ENCODE results near the gene TRAK1. TPM values are rescaled to one million over a fixed set of nuclear protein-coding genes. Genes with fewer than 3 reads are reported as not detected.

The TRAK1 gene
- total RNA-seq, 1 experiment from 2014 or later, result 10.3 TPM

DNA sequence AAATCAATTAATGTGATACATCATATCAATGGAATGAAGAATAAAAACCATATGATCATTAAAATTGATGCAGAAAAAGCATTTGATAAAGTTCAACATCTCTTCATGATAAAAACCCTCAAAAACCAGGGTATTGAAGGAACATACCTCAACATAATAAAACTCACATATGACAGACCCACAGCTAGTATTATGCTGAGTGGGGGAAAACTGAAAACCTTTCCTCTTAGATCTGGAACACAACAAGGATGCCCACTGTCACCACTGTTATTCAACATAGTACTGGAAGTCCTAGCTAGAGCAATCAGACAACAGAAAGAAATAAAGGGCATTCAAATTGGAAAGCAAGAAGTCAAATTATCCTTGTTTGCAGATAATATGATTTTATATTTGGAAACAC, 144.4 kb downstream of the TRAK1 start:
- no peak for DNase-seq (ENCODE audit: low spot score)

DNA sequence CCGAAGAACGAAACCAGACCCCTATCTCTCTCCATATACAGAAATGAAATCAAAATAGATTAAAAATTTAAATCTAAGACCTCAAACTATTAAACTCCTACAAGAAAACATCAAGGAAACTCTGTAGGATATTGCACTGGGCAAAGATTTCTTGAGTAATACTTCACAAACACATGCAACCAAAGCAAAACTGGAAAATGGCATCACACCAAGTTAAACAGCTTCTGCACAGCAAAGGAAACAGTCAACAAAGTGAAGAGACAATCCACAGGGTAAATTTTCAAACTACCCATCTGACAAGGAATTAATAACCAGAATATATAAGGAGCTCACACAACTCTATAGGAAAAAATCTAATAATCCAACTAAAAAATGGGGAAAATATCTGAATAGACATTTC, 145.5 kb downstream of the TRAK1 start:
- no peak for DNase-seq (ENCODE audit: low spot score)

DNA sequence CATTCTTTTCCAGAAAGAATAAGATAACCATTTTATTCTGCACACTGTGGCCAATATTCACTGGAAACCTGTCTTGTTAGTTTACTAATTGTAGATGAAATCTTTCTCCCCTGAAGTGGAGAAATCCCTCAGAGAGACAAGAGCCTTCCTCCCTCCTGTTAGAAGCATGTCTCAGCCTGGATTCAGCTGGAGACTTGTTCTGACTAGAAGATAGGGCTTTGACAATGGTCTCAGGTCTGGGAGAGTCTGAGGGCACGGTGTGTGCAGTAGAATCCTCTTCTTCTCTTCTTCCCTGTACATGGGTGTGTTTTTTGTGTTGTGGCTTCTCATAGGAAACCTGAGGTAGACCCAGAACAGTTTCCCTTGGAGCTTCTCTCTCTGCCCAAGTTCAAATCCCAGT, 154.9 kb downstream of the TRAK1 start:
- DNase-seq (ENCODE audit: low spot score), result no peak

DNA sequence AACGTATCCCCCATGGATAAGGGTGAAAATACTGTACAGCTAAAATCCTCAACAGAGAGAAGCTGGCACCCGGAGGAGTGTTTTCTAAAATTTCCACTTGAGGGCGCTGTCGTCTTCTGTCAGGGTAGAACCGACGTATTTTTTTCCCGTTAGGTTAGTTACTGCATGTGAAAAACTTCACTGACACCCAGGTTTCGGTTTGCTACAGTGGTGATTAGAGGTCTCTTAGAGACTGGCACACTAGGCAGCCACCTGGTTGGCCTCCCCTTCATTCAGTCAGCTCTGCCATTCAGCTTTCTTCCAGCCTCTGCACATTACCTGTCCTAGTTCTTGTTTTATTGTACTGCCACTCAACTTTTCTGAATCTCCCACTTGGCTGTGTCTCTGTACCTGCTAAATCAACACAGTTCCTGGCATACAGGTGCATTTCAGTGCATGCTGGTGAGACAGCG, 156.4 kb downstream of the TRAK1 start:
- peak; percentile 61 for DNase-seq (ENCODE audit: low spot score)

- DNase-seq (ENCODE audit: low spot score), result no peak
Measured at GRCh38 chr3:42250761-42251160, 159.6 kb downstream of the TRAK1 start.

DNA sequence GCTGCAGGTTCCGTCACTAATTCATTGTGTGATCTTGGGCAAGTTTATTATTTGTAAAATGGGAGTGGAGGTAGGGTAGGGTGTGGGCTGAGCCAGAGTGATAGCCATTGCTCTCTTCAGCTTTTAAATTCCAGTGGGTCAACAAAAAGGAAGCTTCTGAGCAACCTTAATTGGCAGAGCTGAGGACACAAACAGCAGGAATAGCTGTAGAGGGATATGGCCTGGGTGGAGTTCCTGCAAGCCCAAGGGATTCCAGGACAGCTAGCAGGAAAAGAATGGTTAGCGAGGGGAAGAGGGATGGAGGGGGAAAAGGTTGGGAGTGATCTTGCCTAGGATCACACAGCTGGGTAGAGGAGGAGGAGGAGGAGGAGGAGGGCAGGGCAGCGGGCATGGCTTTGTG, 163.4 kb downstream of the TRAK1 start:
- peak; percentile 18 for DNase-seq (ENCODE audit: low spot score)

- peak; percentile 67 for DNase-seq (ENCODE audit: low spot score)
Measured at GRCh38 chr3:42256135-42256819, 165.1 kb downstream of the TRAK1 start.

GRCh38 chr3:42257007-42257406, 165.8 kb downstream of the TRAK1 start:
- no peak for DNase-seq (ENCODE audit: low spot score)

DNA sequence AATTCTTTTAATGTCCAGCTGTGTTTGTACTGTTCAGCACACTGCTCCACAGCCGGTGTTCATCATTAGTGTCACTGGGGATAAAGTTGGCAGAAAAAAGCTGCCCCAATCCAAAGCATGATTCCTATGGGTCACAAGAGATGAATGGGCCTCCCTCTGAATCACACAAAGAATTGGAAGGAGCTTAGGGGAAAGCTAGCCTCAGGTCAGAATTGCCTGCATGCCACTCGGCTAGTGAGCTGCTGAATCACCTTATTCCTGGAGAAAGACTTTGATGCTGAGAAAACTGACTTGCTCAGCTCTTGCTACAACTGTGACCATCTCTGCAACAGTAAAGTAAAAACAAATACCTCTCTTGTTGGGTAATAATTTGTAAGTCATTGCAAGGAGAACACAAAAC, 171.4 kb downstream of the TRAK1 start:
- DNase-seq (ENCODE audit: low spot score), result peak; percentile 72

- no peak for DNase-seq (ENCODE audit: low spot score)
Measured at GRCh38 chr3:42263354-42264346, 172.5 kb downstream of the TRAK1 start.

GRCh38 chr3:42264399-42265058, 173.4 kb downstream of the TRAK1 start:
- DNase-seq (ENCODE audit: low spot score), result no peak

DNA sequence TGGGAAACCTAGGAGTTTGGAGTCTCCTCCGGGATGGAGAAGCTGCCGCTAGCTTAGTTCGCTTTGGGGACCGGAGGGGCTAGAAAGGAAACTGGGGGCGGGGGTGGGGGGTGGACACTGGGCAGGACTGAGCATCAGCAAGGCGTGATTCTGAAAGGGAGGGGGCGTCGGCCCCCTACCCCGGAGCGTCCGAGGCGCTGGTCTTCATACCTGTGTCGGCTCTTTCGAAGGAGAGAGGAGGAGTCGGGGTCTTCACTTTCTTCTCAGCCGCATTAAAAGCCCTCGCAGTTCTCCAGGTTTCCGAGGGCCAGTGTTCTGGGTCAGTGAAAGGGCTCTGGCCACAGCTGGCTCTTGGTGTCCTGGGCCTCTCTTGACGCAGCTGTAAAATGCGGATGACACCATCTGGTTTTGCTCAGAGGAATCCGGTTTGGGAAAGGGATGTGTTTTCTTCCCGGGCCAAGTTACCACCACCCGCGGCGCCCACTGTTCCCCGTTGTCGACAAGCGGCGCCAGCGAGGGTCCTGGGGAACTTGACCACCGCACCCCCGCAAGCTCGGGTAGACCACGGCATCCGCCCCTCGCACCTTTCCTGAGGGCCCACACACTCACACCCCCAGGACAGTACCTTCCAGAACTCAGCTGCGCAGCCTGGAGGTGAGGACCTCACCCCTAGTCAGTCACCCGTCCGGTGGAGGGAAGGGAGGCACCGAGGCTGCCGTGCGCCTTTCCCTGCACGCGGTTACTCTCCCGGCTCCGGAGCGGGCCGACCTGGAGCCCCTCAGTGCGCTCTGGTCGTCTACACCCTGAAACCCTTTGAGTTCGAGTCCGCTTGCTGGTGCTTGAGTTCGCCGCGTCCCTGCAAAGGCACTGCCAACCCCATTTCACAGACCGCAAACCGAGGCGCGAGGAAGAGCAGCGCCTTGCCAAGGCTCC, 174.2 kb downstream of the TRAK1 start:
- no peak for DNase-seq (ENCODE audit: low spot score)

GRCh38 chr3:42266085-42266484, 174.9 kb downstream of the TRAK1 start, which contains the start of gene CCK:
CCK (minus strand) TSS chr3:42266185; CDS start chr3:42263630, 2,555 bp downstream.
- DNase-seq (ENCODE audit: low spot score), result no peak

GRCh38 chr3:42267878-42268277, 176.7 kb downstream of the TRAK1 start:
- no peak for DNase-seq (ENCODE audit: low spot score)

- DNase-seq (ENCODE audit: low spot score), result no peak
Measured at GRCh38 chr3:42269647-42270046, 178.5 kb downstream of the TRAK1 start.

- DNase-seq (ENCODE audit: low spot score), result no peak
Measured at GRCh38 chr3:42270561-42270960, 179.4 kb downstream of the TRAK1 start.

- DNase-seq (ENCODE audit: low spot score), result no peak
Measured at GRCh38 chr3:42271786-42272185, 180.6 kb downstream of the TRAK1 start.

GRCh38 chr3:42273361-42273760, 182.2 kb downstream of the TRAK1 start:
- no peak for DNase-seq (ENCODE audit: low spot score)

DNA sequence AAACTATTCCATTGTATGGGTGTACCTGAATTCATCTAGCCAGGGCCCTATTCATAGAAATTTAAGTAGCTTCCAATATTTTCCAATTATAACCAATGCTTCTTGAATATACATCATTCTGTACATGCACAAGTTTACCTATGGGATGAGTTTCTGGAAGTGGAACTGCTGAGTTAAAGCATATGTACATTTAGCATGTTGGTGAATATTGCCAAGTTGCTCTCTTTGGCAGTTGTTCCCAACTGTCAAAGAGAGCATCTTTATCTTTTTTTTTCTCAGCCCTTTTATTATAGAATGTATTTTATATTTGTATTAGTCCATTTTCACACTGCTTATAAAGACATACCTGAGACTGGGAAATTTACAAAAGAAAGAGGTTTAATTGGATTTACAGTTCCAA, 183.1 kb downstream of the TRAK1 start:
- DNase-seq (ENCODE audit: low spot score), result no peak

- no peak for DNase-seq (ENCODE audit: low spot score)
Measured at GRCh38 chr3:42275217-42275616, 184.1 kb downstream of the TRAK1 start.

Data from A172 (cell line).